Body of pancreas (tissue), 4 donors: ENCODE measurements around the gene MLXIP. TPM values are rescaled to one million over a fixed set of nuclear protein-coding genes. Genes with fewer than 3 reads are reported as not detected.

Experiments
- ATAC-seq: fragments of 150-250 bp; one replicate; pipeline ENCODE4 v1.9.1; 2016
- DNase-seq, 4 donors: peaks; one replicate each; pipeline ENCODE4 v3.0.0-alpha.2; 2019
- H3K27ac ChIP-seq, 4 donors: fragments of 200-600 bp; sonication (generic); 1 replicate in 3 of 4; 2 replicates in 1 of 4; pipeline versions ENCODE4 v1.5.1 to v1.6.1; 2016 to 2019; ENCODE audit warnings: mild to moderate bottlenecking in 1 of 4, mixed read lengths in 1 of 4, moderate library complexity in 1 of 4
- H3K27me3 ChIP-seq, 2 donors: fragments of 200-600 bp; sonication (generic); one replicate each; pipeline ENCODE4 v1.6.0; 2016; ENCODE audit warnings: mild to moderate bottlenecking in 1 of 2
- H3K36me3 ChIP-seq, 2 donors: fragments of 200-600 bp; sonication (generic); replicated peaks in 1 of 2; 2 replicates each; pipeline ENCODE4 v1.5.1; 2016; ENCODE audit warnings: low read depth in 2 of 2; ENCODE audit not compliant: insufficient read depth in 1 of 2
- H3K4me1 ChIP-seq: fragments of 200-600 bp; sonication (generic); one replicate; pipeline ENCODE4 v1.6.0; 2016
- H3K4me3 ChIP-seq, 2 donors: fragments of 200-600 bp; sonication (generic); 1 replicate in 1 of 2; 2 replicates in 1 of 2; pipeline ENCODE4 v1.5.1; 2016 to 2019
- H3K9me3 ChIP-seq, 3 donors: fragments of 200-600 bp; sonication (generic); 1 replicate in 2 of 3; 2 replicates in 1 of 3; pipeline ENCODE4 v1.5.1; 2016
- CTCF ChIP-seq, 7 experiments: fragments of 450-650 bp in 4 of 7; fragments of 200-600 bp in 3 of 7; sonication (generic) in 3 of 7; IDR thresholded peaks; one replicate each; pipeline ENCODE4 v1.5.1; 2016 to 2019; ENCODE audit warnings: antibody characterized with exemption in 7 of 7
- POLR2A ChIP-seq, 3 donors: fragments of 450-650 bp; IDR thresholded peaks; one replicate each; pipeline ENCODE4 v1.6.1; 2016; ENCODE audit warnings: antibody characterized with exemption in 3 of 3, mild to moderate bottlenecking in 2 of 3
- WGBS, 2 donors: methylation state at CpG; one replicate each; pipeline ENCODE4 v1.1.5; 2017; 5-methylcytosine and 5-hydroxymethylcytosine counted together
- intact Hi-C: fragments of 100-400 bp; cut with DNase I; formaldehyde crosslinking; loops from one replicate; pipeline ENCODE4 v1.15.1; 2023
- total RNA-seq, 2 donors: library from RNA; depleted of rRNA; stranded (reverse); fragments of >200 nt; gene quantifications; one replicate each; pipeline ENCODE4 v1.1.0, GENCODE V29; 2016

MLXIP gene
- total RNA-seq, 2 donors from 2014 or later = 43.6 to 84.0 TPM

DNA sequence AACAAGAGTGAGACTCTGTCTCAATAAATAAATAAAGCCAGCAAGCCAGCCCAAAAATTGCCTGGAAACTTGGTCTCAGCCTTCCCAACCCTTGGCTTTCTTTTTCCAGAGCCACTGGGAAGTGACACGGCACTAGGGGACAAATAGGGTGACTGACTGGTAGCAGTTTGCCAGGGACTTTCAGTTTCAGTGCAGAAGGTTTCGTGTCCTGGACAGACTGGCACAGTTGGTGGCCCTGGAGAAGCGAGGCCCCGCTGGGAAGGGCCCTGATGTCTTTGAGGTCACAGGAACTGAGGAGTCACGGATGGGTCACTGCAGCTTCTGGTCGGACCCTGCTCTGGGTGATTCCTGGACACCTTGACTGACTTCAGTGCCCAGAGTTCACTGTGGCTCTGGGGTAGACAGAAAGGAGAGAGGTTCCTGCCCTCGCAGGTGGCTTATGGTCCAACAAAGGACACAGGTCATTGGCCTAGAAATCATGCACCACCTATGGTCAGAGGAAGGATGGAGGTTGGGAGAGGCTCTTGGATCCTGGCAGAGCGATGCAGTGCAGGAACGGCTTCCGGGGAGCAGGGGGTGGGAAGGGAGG lies 107.0 kb downstream of the MLXIP start:
- Histone ChIP-seq H3K9me3 (no peaks in the 10 kb centered on the region), H3K4me1 (peaks cover 11% of the 10 kb centered on the region), H3K4me3 (no peak overlapping the region), H3K27me3 (no peaks in the 10 kb centered on the region), H3K27ac (no peak overlapping the region), H3K36me3 (no peaks in the 10 kb centered on the region)
- DNase-seq = no peak
- intact Hi-C loops = no loop called here
- TF ChIP-seq POLR2A (IDR thresholded peaks at IDR 0.05) (no peak), CTCF (IDR thresholded peaks at IDR 0.05) (no peak)
- 70 to 77% methylated on average over 4 to 9 of the region's 10 CpGs for WGBS, 2 donors
- no peak for ATAC-seq

- Histone ChIP-seq H3K36me3 (no peaks in the 10 kb centered on the region), H3K9me3 (no peaks in the 10 kb centered on the region), H3K4me3 (no peak overlapping the region), H3K27ac (no peak overlapping the region), H3K4me1 (peaks cover 11% of the 10 kb centered on the region), H3K27me3 (no peaks in the 10 kb centered on the region)
- 79 to 100% methylated on average over 1 to 12 of the region's 12 CpGs for WGBS, 2 donors
- DNase-seq (no peak), ATAC-seq (no peak)
- intact Hi-C loops = no loop called here
- TF ChIP-seq POLR2A (IDR thresholded peaks at IDR 0.05) (no peak), CTCF (IDR thresholded peaks at IDR 0.05) (no peak)
These were observed 108.9 kb downstream of the MLXIP start for GRCh38 chr12:122187466-122187865.

GRCh38 chr12:122189626-122190475 lies 111.3 kb downstream of the MLXIP start:
- WGBS, 2 donors = 75 to 76% methylated on average over 17 to 34 of the region's 34 CpGs
- no peaks in the 10 kb centered on the region for H3K27me3 ChIP-seq
- TF ChIP-seq CTCF (IDR thresholded peaks at IDR 0.05) (no peak), POLR2A (IDR thresholded peaks at IDR 0.05) (no peak)

GRCh38 chr12:122190842-122191668 lies 112.5 kb downstream of the MLXIP start:
- Histone ChIP-seq H3K9me3 (no peaks in the 10 kb centered on the region), H3K4me1 (no peaks in the 10 kb centered on the region), H3K27me3 (no peaks in the 10 kb centered on the region), H3K36me3 (no peaks in the 10 kb centered on the region), H3K27ac (no peak overlapping the region), H3K4me3 (no peak overlapping the region)
- ATAC-seq (peak; percentile 92), DNase-seq (peak; percentile 74 to 83 (median 79))
- TF ChIP-seq POLR2A (IDR thresholded peaks at IDR 0.05) (no peak), CTCF (IDR thresholded peaks at IDR 0.05) (peak; percentile 69 to 88 (median 84))
- intact Hi-C loops = loop anchor here (5.0 to 10.0 kb wide), 2 partner anchors 134 to 266 kb away; no protein-coding TSS in a partner anchor
- 51 to 52% methylated on average over 18 of the region's 18 CpGs for WGBS, 2 donors

More at GRCh38 chr12:122189626-122190475, 111.3 kb downstream of the MLXIP start:
- ATAC-seq = no peak
- Histone ChIP-seq H3K36me3 (no peaks in the 10 kb centered on the region), H3K27ac (no peak overlapping the region), H3K9me3 (no peaks in the 10 kb centered on the region), H3K4me1 (no peaks in the 10 kb centered on the region), H3K4me3 (no peak overlapping the region)
- intact Hi-C loops = loop anchor here (5.0 to 10.0 kb wide), 2 partner anchors 133 to 265 kb away; no protein-coding TSS in a partner anchor
- no peak for DNase-seq
